HepG2 (cell line): ENCODE data around the gene EMID1. TPM values are rescaled to one million over a fixed set of nuclear protein-coding genes. Genes with fewer than 3 reads are reported as not detected.
A peak's percentile ranks its signal among the peaks of the same experiment; 100 is the strongest.

Source experiments
- ATAC-seq: fragments of 200-7000 bp; cut with Tn5 transposase; 3 replicates; pipeline ENCODE4 v1.9.1; 2020; ENCODE audit warnings: mild to moderate bottlenecking, moderate library complexity
- BruUV-seq: library from RNA; stranded (reverse); fragments of 400-500 nt; replicated peaks from 2 replicates; lab custom pipeline; 2021; lab: Mats Ljungman, UMichigan
- CTCF ChIA-PET: fragments of 300-600 bp; formaldehyde crosslinking; extraction: SDS; loops from one replicate; lab custom pipeline; 2021; ENCODE audit warnings: low total read pairs, inconsistent platforms, low intra/inter-chr PET ratio; lab: Yijun Ruan, JAX
- POLR2A ChIA-PET: fragments of 350-600 bp; sonication (Branson Sonifier 250); formaldehyde crosslinking; loops from one replicate; lab custom pipeline; 2020; ENCODE audit warnings: antibody characterized with exemption, inconsistent platforms; lab: Yijun Ruan, JAX
- DNase-seq: peaks from one replicate; pipeline ENCODE4 v3.0.0-alpha.2; 2015; ENCODE audit warnings: low spot score
- FAIRE-seq: peaks from 3 replicates; lab custom pipeline; 2011; peaks lifted over from hg19 to GRCh38; lab: Jason Lieb, UNC
- H2AFZ ChIP-seq: one replicate; pipeline ENCODE4 v1.6.1; 2011; ENCODE audit warnings: low read length, inconsistent platforms
- H3K27ac ChIP-seq: fragments of 300-600 bp; 3 replicates; pipeline ENCODE4 v1.8.0; 2011; ENCODE audit warnings: mixed run types, mild to moderate bottlenecking, mixed read lengths, low read length, inconsistent platforms; ENCODE audit not compliant: insufficient read depth; ENCODE audit errors: extremely low read length
- H3K27me3 ChIP-seq, 2 experiments: fragments of 200-600 bp in 1 of 2; 2 replicates in 1 of 2; 3 replicates in 1 of 2; pipeline versions ENCODE4 v1.6.0 to v1.8.0; 2011; ENCODE audit warnings: low read length in 2 of 2, mild to moderate bottlenecking in 2 of 2, moderate library complexity in 2 of 2, inconsistent platforms in 1 of 2; ENCODE audit not compliant: insufficient read depth in 2 of 2, control insufficient read depth in 1 of 2
- H3K36me3 ChIP-seq, 2 experiments: fragments of 200-600 bp in 1 of 2; replicated peaks in 1 of 2; 2 replicates in 1 of 2; 3 replicates in 1 of 2; pipeline versions ENCODE4 v1.5.1 to v1.8.0; 2011; ENCODE audit warnings: low read length in 2 of 2, inconsistent platforms in 1 of 2; ENCODE audit not compliant: insufficient read depth in 2 of 2, control insufficient read depth in 1 of 2
- H3K4me1 ChIP-seq: 2 replicates; pipeline ENCODE4 v1.5.1; 2012; ENCODE audit warnings: low read length, inconsistent platforms; ENCODE audit not compliant: insufficient read depth
- H3K4me2 ChIP-seq: 2 replicates; pipeline ENCODE4 v1.6.0; 2011; ENCODE audit warnings: low read depth, low read length, inconsistent platforms
- H3K4me3 ChIP-seq, 3 experiments: fragments of 200-600 bp in 1 of 3; sonication (generic), shearing (Covaris generic) in 1 of 3; replicated peaks in 1 of 3; 2 replicates each; pipeline ENCODE4 v1.5.1; 2011 to 2016; ENCODE audit warnings: low read length in 3 of 3, inconsistent platforms in 2 of 3, low read depth in 2 of 3, mild to moderate bottlenecking in 2 of 3, control low read depth in 1 of 3, mixed read lengths in 1 of 3; ENCODE audit not compliant: insufficient read depth in 1 of 3
- H3K79me2 ChIP-seq: one replicate; pipeline ENCODE4 v1.6.1; 2011; ENCODE audit warnings: low read length, inconsistent platforms; ENCODE audit not compliant: insufficient read depth
- H3K9ac ChIP-seq: 2 replicates; pipeline ENCODE4 v1.6.0; 2011; ENCODE audit warnings: mild to moderate bottlenecking, low read depth, low read length, inconsistent platforms; ENCODE audit not compliant: insufficient read depth
- H3K9me3 ChIP-seq: 2 replicates; pipeline ENCODE4 v1.5.1; 2012; ENCODE audit warnings: mild to moderate bottlenecking, low read length
- H4K20me1 ChIP-seq: 2 replicates; pipeline ENCODE4 v1.6.0; 2011; ENCODE audit warnings: inconsistent platforms, mild to moderate bottlenecking, low read length, moderate library complexity; ENCODE audit not compliant: insufficient read depth
- EP300 ChIP-seq, 3 experiments: sonication (generic) in 1 of 3; formaldehyde crosslinking in 1 of 3; IDR thresholded peaks; 2 replicates each; pipeline versions ENCODE4 v1.5.1 to v1.6.1; 2011 to 2020; ENCODE audit warnings: low read depth in 2 of 3, low read length in 2 of 3, borderline replicate concordance in 1 of 3, improper control_type of control experiment in 1 of 3, mild to moderate bottlenecking in 1 of 3, missing genetic modification reagents in 1 of 3, moderate library complexity in 1 of 3
- FOXK2 ChIP-seq: fragments of 450-650 bp; IDR thresholded peaks from 2 replicates; pipeline ENCODE4 v1.6.1; 2016
- HCFC1 ChIP-seq: fragments of 150-350 bp; IDR thresholded peaks from 2 replicates; pipeline ENCODE4 v1.6.1; 2014; ENCODE audit warnings: low read depth, low read length
- IKZF1 ChIP-seq: fragments of 450-650 bp; IDR thresholded peaks from 2 replicates; pipeline ENCODE4 v1.7.1; 2016
- NFYB ChIP-seq: sonication (generic); formaldehyde crosslinking; IDR thresholded peaks from 2 replicates; pipeline ENCODE4 v1.4.0; 2020; ENCODE audit warnings: missing genetic modification reagents
- REXO4 ChIP-seq: sonication (generic); formaldehyde crosslinking; IDR thresholded peaks from 2 replicates; pipeline ENCODE4 v1.8.0; 2022; ENCODE audit warnings: missing genetic modification reagents, mild to moderate bottlenecking, borderline replicate concordance
- SP2 ChIP-seq: sonication (generic); formaldehyde crosslinking; IDR thresholded peaks from 2 replicates; pipeline ENCODE4 v1.5.1; 2020; ENCODE audit warnings: mild to moderate bottlenecking, missing genetic modification reagents
- STAG1 ChIP-seq: sonication (generic); formaldehyde crosslinking; IDR thresholded peaks from 2 replicates; pipeline ENCODE4 v1.4.0; 2020; ENCODE audit warnings: missing genetic modification reagents
- SUZ12 ChIP-seq: fragments of 150-350 bp; IDR thresholded peaks from 2 replicates; pipeline ENCODE4 v1.6.1; 2014; ENCODE audit warnings: low read depth, low read length
- YY1 ChIP-seq: IDR thresholded peaks from 2 replicates; pipeline ENCODE4 v1.6.1; 2011; ENCODE audit warnings: low read length, low read depth, moderate library complexity, mild to moderate bottlenecking; ENCODE audit not compliant: insufficient read depth, insufficient replicate concordance
- ZFP62 ChIP-seq: sonication (generic); formaldehyde crosslinking; IDR thresholded peaks from 2 replicates; pipeline ENCODE4 v1.4.0; 2020; ENCODE audit warnings: missing genetic modification reagents
- ZNF136 ChIP-seq: sonication (generic); formaldehyde crosslinking; IDR thresholded peaks from 2 replicates; pipeline ENCODE4 v1.8.1; 2022; ENCODE audit warnings: low read depth, mild to moderate bottlenecking, moderate library complexity, missing genetic modification reagents
- ZNF589 ChIP-seq: sonication (generic); formaldehyde crosslinking; conservative IDR thresholded peaks from 2 replicates; pipeline ENCODE4 v1.8.0; 2022; ENCODE audit warnings: mild to moderate bottlenecking, moderate library complexity, missing genetic modification reagents
- ZNF878 ChIP-seq: sonication (generic); formaldehyde crosslinking; IDR thresholded peaks from 2 replicates; pipeline ENCODE4 v1.8.1; 2023; ENCODE audit warnings: mild to moderate bottlenecking, missing genetic modification reagents, moderate library complexity
- WGBS: methylation state at CpG from one replicate; pipeline ENCODE4 v1.1.6; 2017; ENCODE audit warnings: low lambda C conversion rate; 5-methylcytosine and 5-hydroxymethylcytosine counted together
- in situ Hi-C: cut with HindIII; loops from 2 replicates; pipeline ENCODE4 v1.10.0; 2017; ENCODE audit warnings: low pct_unique_long_range_greater_than_20kb; ENCODE audit not compliant: extremely low pct_ligation_motif_present
- intact Hi-C: fragments of 100-400 bp; cut with micrococcal nuclease; formaldehyde crosslinking; loops from one replicate; pipeline ENCODE4 v1.10.0; 2022; ENCODE audit not compliant: unreplicated experiment
- polyA plus RNA-seq, 8 experiments: library from polyadenylated mRNA; depleted of rRNA in 3 of 8; stranded (reverse) in 7 of 8; unstranded in 1 of 8; fragments of >200 nt; fragmentation: Illumina TruSeq in 4 of 8; extraction: Trizol in 4 of 8; gene quantifications; 2 replicates each; pipeline versions ENCODE4 v1.2.1 to v1.2.3, GENCODE V29; 2011 to 2016; ENCODE audit warnings: low read depth in 4 of 8, missing spikeins in 1 of 8, mixed read lengths in 1 of 8; ENCODE audit not compliant: insufficient read depth in 1 of 8
- total RNA-seq, 5 experiments: library from RNA; depleted of rRNA; stranded (reverse); fragments of >200 nt; fragmentation: Illumina TruSeq; extraction: Trizol; gene quantifications; 2 replicates each; pipeline ENCODE4 v1.2.3, GENCODE V29; 2016; ENCODE audit warnings: low read depth in 1 of 5
- TF ChIP-seq, protein P1 (sequence below): sonication (generic); formaldehyde crosslinking; IDR thresholded peaks from 2 replicates; pipeline ENCODE4 v1.5.1; 2020; ENCODE audit warnings: mild to moderate bottlenecking, missing genetic modification reagents, moderate library complexity
- TF ChIP-seq, protein P2 (sequence below): sonication (generic); formaldehyde crosslinking; IDR thresholded peaks from 2 replicates; pipeline ENCODE4 v1.4.0; 2020; ENCODE audit warnings: mild to moderate bottlenecking, low read depth, missing genetic modification reagents
- TF ChIP-seq, protein P3 (sequence below): sonication (generic); formaldehyde crosslinking; IDR thresholded peaks from 2 replicates; pipeline ENCODE4 v1.4.0; 2020; ENCODE audit warnings: missing genetic modification reagents

The EMID1 gene
- total and polyA plus RNA-seq, 2 of the 13 experiments (the other 11 are each of a cell fraction or from before 2014, with no cell fraction given): 0.45 to 0.82 TPM

DNA sequence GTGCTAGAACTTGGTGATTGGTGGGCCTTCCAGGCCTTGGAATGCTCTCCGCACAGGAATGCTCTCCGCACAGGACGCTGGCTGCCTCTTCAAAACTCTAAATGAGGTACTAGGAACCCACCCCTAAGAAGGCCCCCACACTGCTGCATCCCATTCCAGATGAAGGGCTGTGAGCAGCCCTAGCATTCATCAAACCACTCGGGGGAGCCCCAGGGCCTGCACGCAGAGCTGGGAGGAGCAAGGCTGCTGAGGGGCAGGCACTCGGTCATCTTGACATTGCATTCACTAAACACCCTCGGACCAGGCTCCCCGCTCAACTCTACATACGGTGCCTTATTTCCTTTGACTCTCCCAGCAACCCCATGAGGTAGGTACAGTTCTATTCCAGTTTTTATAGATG lies 49.2 kb upstream of the EMID1 start (continued):
- TF ChIP-seq, protein P1, sequence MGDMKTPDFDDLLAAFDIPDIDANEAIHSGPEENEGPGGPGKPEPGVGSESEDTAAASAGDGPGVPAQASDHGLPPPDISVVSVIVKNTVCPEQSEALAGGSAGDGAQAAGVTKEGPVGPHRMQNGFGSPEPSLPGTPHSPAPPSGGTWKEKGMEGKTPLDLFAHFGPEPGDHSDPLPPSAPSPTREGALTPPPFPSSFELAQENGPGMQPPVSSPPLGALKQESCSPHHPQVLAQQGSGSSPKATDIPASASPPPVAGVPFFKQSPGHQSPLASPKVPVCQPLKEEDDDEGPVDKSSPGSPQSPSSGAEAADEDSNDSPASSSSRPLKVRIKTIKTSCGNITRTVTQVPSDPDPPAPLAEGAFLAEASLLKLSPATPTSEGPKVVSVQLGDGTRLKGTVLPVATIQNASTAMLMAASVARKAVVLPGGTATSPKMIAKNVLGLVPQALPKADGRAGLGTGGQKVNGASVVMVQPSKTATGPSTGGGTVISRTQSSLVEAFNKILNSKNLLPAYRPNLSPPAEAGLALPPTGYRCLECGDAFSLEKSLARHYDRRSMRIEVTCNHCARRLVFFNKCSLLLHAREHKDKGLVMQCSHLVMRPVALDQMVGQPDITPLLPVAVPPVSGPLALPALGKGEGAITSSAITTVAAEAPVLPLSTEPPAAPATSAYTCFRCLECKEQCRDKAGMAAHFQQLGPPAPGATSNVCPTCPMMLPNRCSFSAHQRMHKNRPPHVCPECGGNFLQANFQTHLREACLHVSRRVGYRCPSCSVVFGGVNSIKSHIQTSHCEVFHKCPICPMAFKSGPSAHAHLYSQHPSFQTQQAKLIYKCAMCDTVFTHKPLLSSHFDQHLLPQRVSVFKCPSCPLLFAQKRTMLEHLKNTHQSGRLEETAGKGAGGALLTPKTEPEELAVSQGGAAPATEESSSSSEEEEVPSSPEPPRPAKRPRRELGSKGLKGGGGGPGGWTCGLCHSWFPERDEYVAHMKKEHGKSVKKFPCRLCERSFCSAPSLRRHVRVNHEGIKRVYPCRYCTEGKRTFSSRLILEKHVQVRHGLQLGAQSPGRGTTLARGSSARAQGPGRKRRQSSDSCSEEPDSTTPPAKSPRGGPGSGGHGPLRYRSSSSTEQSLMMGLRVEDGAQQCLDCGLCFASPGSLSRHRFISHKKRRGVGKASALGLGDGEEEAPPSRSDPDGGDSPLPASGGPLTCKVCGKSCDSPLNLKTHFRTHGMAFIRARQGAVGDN (CRISPR knock-in tag): 0 out of 2 replicates have a peak, but pooled peaks have one; percentile 15
- TF ChIP-seq YY1 (no peak), STAG1 (CRISPR knock-in tag) (peak; percentile 61), ZNF136 (no peak), ZFP62 (CRISPR knock-in tag) (no peak), FOXK2 (no peak)
- TF ChIP-seq, all 625 proteins: peak for 3

- Histone ChIP-seq H3K4me3 (no peak overlapping the region), H4K20me1 (no peaks in the 10 kb centered on the region), H3K4me2 (no peak overlapping the region), H2AFZ (no peak overlapping the region), H3K27ac (no peak overlapping the region), H3K36me3 (no peaks in the 10 kb centered on the region), H3K9me3 (no peaks in the 10 kb centered on the region), H3K27me3 (no peaks in the 10 kb centered on the region; a peak in 1 of 5 replicates), H3K9ac (no peak overlapping the region), H3K79me2 (no peaks in the 10 kb centered on the region), H3K4me1 (peaks cover 15% of the 10 kb centered on the region; the same call in 1 of the 2 replicates)
- CTCF ChIA-PET: no interaction called here
- peak; percentile 33; the same call in 2 of the 3 replicates for ATAC-seq
- POLR2A ChIA-PET: no interaction called here
- in situ Hi-C loops: no loop called here
- peak; percentile 24 for DNase-seq
- intact Hi-C loops: loop anchor here (5.0 to 10.0 kb wide), 2 partner anchors 89 to 303 kb away; no protein-coding TSS in a partner anchor
- peak; percentile 49 for FAIRE-seq
- no TSS peak for BruUV-seq
- WGBS: 67% methylated on average over 11 of the region's 11 CpGs
- TF ChIP-seq REXO4 (CRISPR knock-in tag) (no peak), SUZ12 (peak; percentile 31; the same call in 1 of the 2 replicates), ZNF878 (no peak), ZNF589 (CRISPR knock-in tag) (no peak), EP300 (IDR thresholded peaks at IDR 0.05; ENCODE audit: low read depth in 2 of 2, low read length in 2 of 2) (no peak), EP300 (CRISPR knock-in tag; IDR thresholded peaks at IDR 0.05; ENCODE audit: borderline replicate concordance) (no peak), HCFC1 (peak; percentile 60), IKZF1 (no peak), NFYB (CRISPR knock-in tag) (0 out of 2 replicates have a peak, but pooled peaks have one; percentile 33), SP2 (no peak)
- TF ChIP-seq, protein P2, sequence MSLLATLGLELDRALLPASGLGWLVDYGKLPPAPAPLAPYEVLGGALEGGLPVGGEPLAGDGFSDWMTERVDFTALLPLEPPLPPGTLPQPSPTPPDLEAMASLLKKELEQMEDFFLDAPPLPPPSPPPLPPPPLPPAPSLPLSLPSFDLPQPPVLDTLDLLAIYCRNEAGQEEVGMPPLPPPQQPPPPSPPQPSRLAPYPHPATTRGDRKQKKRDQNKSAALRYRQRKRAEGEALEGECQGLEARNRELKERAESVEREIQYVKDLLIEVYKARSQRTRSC (CRISPR knock-in tag): no peak
- TF ChIP-seq, protein P3, sequence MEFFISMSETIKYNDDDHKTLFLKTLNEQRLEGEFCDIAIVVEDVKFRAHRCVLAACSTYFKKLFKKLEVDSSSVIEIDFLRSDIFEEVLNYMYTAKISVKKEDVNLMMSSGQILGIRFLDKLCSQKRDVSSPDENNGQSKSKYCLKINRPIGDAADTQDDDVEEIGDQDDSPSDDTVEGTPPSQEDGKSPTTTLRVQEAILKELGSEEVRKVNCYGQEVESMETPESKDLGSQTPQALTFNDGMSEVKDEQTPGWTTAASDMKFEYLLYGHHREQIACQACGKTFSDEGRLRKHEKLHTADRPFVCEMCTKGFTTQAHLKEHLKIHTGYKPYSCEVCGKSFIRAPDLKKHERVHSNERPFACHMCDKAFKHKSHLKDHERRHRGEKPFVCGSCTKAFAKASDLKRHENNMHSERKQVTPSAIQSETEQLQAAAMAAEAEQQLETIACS (CRISPR knock-in tag): no peak
Observed at GRCh38 chr22:29157759-29158535, 47.7 kb upstream of the EMID1 start.
